H54 (cell line): Measurements from ENCODE around the gene FAM50A.
"Not testable (repeated sequence)": the region's sequence is repeated elsewhere in the genome, so short reads cannot be mapped to it uniquely, and the experiment has no call there.

Experiments used
- DNase-seq: peaks from one replicate; pipeline ENCODE4 v3.0.0; 2011; ENCODE audit warnings: low spot score, mixed read lengths; ENCODE audit not compliant: insufficient read length
- FAIRE-seq: peaks from 3 replicates; lab custom pipeline; 2011; peaks lifted over from hg19 to GRCh38; lab: Jason Lieb, UNC
- POLR2A ChIP-seq: IDR thresholded peaks from 2 replicates; pipeline ENCODE4 v1.6.1; 2011; ENCODE audit warnings: low read depth, mild to moderate bottlenecking, low read length

FAM50A gene, protein sequence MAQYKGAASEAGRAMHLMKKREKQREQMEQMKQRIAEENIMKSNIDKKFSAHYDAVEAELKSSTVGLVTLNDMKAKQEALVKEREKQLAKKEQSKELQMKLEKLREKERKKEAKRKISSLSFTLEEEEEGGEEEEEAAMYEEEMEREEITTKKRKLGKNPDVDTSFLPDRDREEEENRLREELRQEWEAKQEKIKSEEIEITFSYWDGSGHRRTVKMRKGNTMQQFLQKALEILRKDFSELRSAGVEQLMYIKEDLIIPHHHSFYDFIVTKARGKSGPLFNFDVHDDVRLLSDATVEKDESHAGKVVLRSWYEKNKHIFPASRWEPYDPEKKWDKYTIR

DNA sequence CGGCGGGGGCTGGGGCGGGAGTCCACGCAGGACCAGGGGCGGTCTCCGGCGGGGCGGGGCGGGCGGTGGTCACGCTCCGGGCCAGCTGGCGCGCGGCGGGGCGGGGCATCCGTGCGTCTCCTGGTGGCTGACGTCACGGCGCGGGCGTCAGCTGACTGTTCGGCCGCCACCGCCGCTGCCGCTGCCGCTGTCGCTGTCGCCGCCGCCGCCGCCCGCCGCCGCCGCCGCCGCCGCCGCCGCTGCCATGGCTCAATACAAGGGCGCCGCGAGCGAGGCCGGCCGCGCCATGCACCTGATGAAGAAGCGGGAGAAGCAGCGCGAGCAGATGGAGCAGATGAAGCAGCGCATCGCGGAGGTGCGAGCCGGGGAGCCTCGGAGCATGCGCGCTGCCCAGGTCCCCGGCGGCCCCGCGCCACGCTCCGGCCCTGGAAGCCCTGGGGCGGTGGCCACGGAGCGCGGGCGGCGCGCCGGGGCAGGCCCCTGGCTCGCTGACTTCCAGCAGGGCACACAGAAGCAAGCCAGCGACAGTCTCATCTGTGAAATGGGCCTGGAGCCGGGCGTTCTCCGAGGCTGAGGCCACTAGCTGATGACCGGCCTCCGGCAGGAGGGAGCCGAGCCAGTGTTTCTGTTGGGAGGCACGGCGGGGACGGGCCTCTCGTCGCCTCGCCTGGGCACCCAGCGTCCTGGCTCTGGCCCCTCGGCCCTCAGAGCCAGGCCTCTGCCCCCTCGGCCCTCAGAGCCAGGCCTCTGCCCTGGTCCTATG, at the start of gene FAM50A:
FAM50A (plus strand) TSS at position 150 of the 763 bp plus-strand sequence; CDS start at position 245, 95 bp downstream.
- 0 out of 2 replicates have a peak, but pooled peaks have one; percentile 28 for TF ChIP-seq POLR2A
- FAIRE-seq (no peak), DNase-seq (peak; percentile 47)

DNA sequence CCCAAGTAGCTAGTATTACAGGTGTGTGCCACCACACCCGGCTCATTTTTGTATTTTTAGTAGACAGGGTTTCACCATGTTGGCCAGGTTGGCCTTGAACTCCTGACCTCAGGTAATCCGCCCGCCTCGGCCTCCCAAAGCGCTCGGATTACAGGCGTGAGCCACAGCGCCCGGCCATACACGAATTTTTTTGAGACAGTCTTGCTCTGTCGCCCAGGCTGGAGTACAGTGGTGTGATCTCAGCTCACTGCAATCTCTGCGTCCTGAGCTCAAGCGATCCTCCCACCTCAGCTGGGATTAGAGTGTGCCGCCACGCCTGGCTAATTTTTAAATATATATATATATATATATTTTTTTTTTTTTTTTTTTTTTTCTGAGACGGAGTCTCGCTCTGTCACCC, 47.6 kb upstream of the FAM50A start:
- not testable (repeated sequence) for FAIRE-seq, DNase-seq

DNA sequence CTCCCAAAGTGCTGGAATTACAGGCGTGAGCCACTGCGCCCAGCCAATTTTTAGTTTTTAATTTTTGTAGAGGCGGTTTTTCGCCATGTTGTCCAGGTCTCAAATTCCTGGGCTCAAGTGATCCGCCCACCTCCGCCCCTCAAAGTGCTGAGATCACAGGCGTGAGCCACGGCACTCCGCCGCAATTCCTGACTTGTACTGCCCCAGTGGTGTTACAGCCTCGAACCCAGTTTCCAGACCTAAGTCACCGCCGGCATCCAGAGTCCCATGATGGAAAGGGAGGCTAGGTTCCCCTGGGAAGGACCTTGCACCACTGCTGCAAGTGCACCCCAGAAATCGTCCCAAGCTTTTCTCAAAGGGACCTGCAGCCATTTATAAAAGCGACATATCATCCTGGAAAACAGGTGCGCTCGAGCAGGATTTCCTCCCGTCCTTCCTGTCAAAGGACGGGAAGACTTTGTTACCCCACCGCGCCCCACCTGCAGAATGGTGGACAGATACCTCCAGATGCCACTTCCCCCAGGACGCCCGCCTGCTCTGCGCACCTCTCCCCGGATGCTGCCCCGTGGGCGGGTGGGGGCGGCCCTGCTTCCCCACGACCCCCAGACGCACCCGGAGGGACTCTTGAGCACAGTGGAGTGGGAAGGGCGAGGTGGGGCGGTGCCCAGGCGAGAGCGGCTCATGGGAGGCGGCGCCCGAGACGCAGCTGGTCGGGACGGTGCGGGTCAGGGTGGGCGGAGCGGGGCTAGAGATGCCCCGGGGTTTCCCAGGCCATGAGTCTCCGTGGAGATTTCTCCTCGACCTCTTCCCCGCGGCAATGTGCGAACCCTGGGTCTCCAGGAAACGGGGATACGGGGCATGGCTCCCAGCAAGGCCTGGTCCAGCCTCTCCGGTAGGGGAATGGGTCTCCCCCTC, 46.7 kb upstream of the FAM50A start:
- DNase-seq (no peak), FAIRE-seq (no peak)
- TF ChIP-seq POLR2A, result no peak

DNA sequence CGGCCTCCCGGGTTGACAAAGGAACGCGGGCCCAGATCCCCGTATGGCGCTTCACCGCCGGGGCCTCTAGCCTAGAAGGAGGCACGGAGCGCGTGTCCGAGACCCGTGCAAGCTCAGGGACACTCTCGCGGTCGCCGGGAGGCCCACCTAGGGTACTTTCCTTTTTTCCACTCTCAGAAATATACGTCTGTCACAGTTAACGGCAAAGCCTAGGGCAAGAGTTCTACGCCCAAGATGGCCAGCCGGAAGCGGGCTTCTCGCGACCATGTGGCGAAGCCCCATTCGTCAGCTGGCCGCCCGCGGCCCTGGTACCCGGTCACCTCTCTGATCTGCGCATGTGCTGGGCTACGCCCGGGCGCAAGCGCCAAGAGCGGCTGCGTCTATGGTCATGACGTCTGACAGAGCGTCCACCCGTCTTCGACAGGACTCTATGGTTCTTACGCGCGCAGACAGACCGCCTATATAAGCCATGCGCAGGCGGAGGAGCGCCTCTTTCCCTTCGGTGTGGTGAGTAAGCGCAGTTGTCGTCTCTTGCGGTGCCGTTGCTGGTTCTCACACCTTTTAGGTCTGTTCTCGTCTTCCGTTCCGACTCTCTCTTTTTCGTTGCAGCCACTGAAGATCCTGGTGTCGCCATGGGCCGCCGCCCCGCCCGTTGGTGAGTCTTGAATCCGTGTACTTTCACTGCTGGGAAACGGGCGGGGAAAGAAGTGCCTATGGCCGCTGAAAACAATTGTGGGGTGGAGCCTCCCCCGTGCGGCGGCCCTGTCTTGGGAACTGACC, 45.9 kb upstream of the FAM50A start, which contains the start of gene RPL10:
RPL10 (plus strand) TSS at position 490 of the 780 bp plus-strand sequence; CDS start at position 633, 143 bp downstream.
- peak; percentile 99 for TF ChIP-seq POLR2A
- DNase-seq (peak; percentile 71), FAIRE-seq (no peak)

DNA sequence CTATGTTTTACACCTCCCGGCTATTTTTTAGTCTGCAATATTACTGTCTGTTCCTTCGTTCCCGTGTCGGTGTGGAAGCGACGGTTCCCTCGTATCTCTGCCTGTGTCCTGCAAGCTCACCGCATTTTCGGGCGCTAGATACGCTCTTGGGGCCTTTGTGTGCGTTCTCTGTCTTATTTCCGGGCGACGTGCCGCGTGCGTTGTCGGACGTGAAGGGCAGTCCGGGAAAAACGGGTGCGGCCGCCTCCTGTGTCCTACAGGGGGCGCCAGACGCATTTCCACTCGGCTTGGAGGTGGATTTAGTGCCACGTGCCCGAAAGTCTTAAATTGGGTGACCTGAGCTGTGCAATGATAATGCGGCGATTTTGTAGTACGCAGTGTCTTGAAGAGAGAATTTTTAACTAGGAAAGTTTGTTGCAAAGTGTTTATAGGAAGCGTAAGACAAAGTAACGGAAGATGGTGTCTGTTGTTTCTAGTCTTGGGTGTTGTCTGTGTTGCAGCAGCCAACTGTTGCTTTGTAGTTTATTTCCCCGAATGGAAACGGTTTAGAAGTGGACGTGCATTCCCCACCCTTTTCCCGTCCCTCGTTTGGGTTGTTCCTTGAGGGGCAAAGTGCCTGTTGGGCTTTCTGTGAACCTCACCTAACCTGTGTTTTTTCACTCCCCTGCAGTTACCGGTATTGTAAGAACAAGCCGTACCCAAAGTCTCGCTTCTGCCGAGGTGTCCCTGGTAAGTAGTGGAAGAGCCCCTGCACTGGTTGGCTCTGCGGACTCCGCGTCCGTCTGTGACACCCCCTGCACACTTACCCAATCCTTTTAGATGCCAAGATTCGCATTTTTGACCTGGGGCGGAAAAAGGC, 45.0 kb upstream of the FAM50A start:
- DNase-seq, result no peak
- no peak for TF ChIP-seq POLR2A
- no peak for FAIRE-seq

DNA sequence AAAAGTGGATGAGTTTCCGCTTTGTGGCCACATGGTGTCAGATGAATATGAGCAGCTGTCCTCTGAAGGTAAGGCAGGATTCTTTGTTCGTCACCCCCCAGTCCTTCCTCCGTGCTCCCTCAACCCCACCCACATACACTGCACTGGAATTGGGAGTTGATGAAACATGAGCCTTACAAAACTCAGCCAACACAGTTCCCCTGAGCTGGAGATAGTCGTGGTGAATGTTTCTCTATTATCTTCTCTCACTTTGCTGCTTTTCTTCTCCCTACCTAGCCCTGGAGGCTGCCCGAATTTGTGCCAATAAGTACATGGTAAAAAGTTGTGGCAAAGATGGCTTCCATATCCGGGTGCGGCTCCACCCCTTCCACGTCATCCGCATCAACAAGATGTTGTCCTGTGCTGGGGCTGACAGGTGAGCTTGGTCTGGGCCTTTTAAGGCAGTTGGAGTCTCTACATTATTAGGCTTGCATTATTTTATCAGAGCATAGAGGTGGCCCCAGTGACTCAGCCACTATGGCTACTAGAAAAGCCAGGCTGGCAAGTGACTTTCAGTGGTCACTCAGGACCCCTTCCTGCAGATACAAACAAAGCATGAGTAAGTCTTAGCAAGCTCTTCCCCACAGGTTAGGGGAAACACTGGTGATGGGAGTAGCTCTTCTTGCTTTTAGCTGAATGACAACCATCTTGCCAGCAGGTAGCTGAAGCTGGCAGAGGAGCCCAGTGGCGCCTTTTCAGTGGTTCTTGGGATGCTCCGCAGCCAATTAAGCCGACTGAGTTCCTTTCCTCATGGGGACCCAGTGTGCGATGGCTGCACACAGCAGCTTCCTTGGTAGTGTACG, 44.2 kb upstream of the FAM50A start:
- DNase-seq, result no peak
- TF ChIP-seq POLR2A, result no peak
- FAIRE-seq, result no peak

DNA sequence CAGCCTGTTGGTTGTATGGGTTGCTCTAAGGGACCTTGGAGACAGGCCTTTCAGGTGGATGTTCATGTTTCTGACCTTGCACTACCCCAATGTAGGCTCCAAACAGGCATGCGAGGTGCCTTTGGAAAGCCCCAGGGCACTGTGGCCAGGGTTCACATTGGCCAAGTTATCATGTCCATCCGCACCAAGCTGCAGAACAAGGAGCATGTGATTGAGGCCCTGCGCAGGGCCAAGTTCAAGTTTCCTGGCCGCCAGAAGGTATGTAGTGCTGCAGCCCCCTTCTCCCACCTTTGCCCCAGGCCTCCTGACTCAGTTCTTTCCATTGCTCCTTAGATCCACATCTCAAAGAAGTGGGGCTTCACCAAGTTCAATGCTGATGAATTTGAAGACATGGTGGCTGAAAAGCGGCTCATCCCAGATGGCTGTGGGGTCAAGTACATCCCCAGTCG, 43.5 kb upstream of the FAM50A start:
- FAIRE-seq, DNase-seq: not testable (repeated sequence)

DNA sequence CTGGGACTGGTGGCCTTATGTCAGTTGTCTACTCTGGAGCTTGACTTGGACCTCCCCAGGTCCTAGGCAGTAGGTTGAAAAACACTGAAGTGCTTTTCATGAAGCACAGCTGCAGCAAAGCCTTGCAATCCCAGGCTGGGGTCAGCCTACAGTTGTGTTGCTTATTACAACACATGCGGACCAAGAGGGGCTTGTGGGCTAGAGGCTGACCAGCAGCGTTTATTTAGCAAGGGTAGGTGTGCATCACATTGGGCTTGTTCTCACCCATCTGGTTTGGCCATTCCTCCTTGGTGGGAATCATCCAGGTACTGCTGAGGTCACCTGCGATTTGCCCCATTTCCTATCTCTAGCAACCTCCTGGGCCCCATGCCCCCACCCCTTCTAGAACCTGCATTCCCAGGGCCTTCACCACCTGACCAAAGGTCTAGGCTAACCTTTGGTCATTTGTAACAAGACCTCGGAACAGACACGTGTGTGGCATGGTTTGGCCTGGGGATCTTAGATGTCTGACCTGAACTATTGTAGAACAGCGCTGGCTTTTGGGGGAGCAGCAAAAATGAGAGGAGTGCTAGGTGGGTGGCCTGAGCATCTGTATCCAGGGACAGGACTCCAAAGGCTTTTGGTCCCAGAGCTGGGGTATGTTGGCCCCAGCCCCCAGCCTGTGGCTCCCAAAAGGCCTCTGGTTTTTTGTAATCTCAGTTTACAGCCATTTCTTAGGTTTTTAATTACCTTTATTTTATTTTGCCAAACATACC, 42.7 kb upstream of the FAM50A start:
- TF ChIP-seq POLR2A, result 0 out of 2 replicates have a peak, but pooled peaks have one; percentile 48
- DNase-seq, result no peak
- no peak for FAIRE-seq

DNA sequence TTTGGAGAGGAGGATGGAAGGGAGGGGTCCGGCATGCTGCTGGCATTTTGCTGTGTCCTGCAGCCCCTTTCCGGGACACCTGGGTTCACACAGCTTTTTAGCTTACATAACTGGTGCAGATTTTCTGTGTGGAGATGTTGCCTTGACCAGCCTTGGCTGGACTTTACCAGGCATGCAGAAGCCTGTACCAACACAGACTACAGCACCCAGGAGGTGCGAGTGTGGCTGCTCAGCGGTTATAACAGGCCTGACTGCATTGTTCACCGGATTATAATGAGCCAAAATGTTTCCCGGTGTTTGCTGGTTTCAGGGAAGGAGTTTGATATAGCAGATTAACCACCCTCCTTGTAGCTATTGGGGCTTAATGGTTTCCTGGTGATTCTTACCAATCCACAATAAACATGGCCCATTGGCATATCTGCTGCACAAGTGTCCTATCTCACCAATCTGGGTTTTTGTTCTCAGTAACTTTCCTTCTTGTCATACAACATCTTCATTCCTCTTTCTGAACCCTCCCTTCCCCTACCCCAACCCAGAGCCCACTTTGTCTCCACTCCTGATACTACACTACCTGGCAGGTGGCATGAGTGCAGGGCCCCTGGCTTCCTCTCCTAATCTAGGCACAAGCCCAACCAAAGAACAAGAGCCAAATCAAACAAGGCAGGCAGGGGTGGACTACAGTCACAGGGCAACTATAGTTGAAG, 41.9 kb upstream of the FAM50A start:
- no peak for FAIRE-seq
- no peak for DNase-seq
- TF ChIP-seq POLR2A, result 0 out of 2 replicates have a peak, but pooled peaks have one; percentile 6

DNA sequence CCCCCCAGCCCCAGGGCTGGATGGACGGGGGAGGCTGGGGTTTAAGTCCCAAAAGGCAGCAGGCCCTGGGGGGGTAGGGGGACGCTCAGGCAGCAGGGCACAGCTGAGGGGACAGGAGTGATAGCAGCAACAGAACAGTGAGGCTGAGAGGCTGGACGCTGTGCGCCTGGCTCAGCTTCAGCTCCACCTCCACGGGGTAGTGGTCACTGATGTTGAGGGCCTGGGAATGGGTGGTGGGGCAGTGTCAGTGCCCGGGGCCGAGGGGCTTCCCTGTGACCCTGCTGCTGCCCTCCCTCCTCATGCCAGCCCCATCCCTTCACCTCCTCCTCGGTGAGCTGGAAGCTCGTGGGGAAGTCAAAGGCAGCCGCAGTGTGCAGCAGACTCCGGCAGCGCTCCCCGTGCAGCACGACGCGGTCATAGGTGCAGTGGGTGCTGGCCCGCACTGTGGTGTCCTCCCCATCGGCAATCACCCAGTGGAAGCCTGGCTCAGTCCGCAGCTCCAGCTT, 41.3 kb upstream of the FAM50A start:
- no peak for FAIRE-seq

More for the DNA sequence above, 41.3 kb upstream of the FAM50A start:
- no peak for TF ChIP-seq POLR2A
- DNase-seq, result no peak
